Body of pancreas (tissue), 4 donors: ENCODE measurements around the gene SLC35D1. TPM values are rescaled to one million over a fixed set of nuclear protein-coding genes. Genes with fewer than 3 reads are reported as not detected.
"Not testable (repeated sequence)": the region's sequence is repeated elsewhere in the genome, so short reads cannot be mapped to it uniquely, and the experiment has no call there.

ENCODE experiments used
- ATAC-seq: fragments of 150-250 bp; one replicate; pipeline ENCODE4 v1.9.1; 2016
- DNase-seq, 4 donors: peaks; one replicate each; pipeline ENCODE4 v3.0.0-alpha.2; 2019
- H3K27ac ChIP-seq, 4 donors: fragments of 200-600 bp; sonication (generic); 1 replicate in 3 of 4; 2 replicates in 1 of 4; pipeline versions ENCODE4 v1.5.1 to v1.6.1; 2016 to 2019; ENCODE audit warnings: mild to moderate bottlenecking in 1 of 4, mixed read lengths in 1 of 4, moderate library complexity in 1 of 4
- H3K27me3 ChIP-seq, 2 donors: fragments of 200-600 bp; sonication (generic); one replicate each; pipeline ENCODE4 v1.6.0; 2016; ENCODE audit warnings: mild to moderate bottlenecking in 1 of 2
- H3K36me3 ChIP-seq, 2 donors: fragments of 200-600 bp; sonication (generic); replicated peaks in 1 of 2; 2 replicates each; pipeline ENCODE4 v1.5.1; 2016; ENCODE audit warnings: low read depth in 2 of 2; ENCODE audit not compliant: insufficient read depth in 1 of 2
- H3K4me1 ChIP-seq: fragments of 200-600 bp; sonication (generic); one replicate; pipeline ENCODE4 v1.6.0; 2016
- H3K4me3 ChIP-seq, 2 donors: fragments of 200-600 bp; sonication (generic); 1 replicate in 1 of 2; 2 replicates in 1 of 2; pipeline ENCODE4 v1.5.1; 2016 to 2019
- H3K9me3 ChIP-seq, 3 donors: fragments of 200-600 bp; sonication (generic); 1 replicate in 2 of 3; 2 replicates in 1 of 3; pipeline ENCODE4 v1.5.1; 2016
- CTCF ChIP-seq, 7 experiments: fragments of 450-650 bp in 4 of 7; fragments of 200-600 bp in 3 of 7; sonication (generic) in 3 of 7; IDR thresholded peaks; one replicate each; pipeline ENCODE4 v1.5.1; 2016 to 2019; ENCODE audit warnings: antibody characterized with exemption in 7 of 7
- POLR2A ChIP-seq, 3 donors: fragments of 450-650 bp; IDR thresholded peaks; one replicate each; pipeline ENCODE4 v1.6.1; 2016; ENCODE audit warnings: antibody characterized with exemption in 3 of 3, mild to moderate bottlenecking in 2 of 3
- WGBS, 2 donors: methylation state at CpG; one replicate each; pipeline ENCODE4 v1.1.5; 2017; 5-methylcytosine and 5-hydroxymethylcytosine counted together
- intact Hi-C: fragments of 100-400 bp; cut with DNase I; formaldehyde crosslinking; loops from one replicate; pipeline ENCODE4 v1.15.1; 2023
- small RNA-seq: library from RNA; depleted of rRNA; stranded (forward); fragments of <200 nt; gene quantifications from one replicate; pipeline ENCODE3, GENCODE V24; 2016
- total RNA-seq, 2 donors: library from RNA; depleted of rRNA; stranded (reverse); fragments of >200 nt; gene quantifications; one replicate each; pipeline ENCODE4 v1.1.0, GENCODE V29; 2016

Gene SLC35D1
- total RNA-seq, 2 donors from 2014 or later, result 5.6 to 9.9 TPM

- intact Hi-C loops, result no loop called here
- Histone ChIP-seq H3K36me3 (peaks cover 0 to 13% of the 10 kb centered on the region in 2 donors), H3K9me3 (no peaks in the 10 kb centered on the region), H3K4me3 (no peak overlapping the region), H3K4me1 (no peaks in the 10 kb centered on the region), H3K27ac (no peak overlapping the region), H3K27me3 (no peaks in the 10 kb centered on the region)
- 76 to 83% methylated on average over 3 of the region's 3 CpGs for WGBS, 2 donors
- ATAC-seq (no peak), DNase-seq (no peak)
- no peak for TF ChIP-seq CTCF (IDR thresholded peaks at IDR 0.05)
- TF ChIP-seq POLR2A (IDR thresholded peaks at IDR 0.05), result no peak
Measured at GRCh38 chr1:66968574-66968973, 85.4 kb downstream of the SLC35D1 start.

GRCh38 chr1:66966188-66966873 lies 87.6 kb downstream of the SLC35D1 start:
- intact Hi-C loops, H3K27ac ChIP-seq, H3K4me1 ChIP-seq, ATAC-seq, H3K9me3 ChIP-seq, H3K27me3 ChIP-seq, H3K4me3 ChIP-seq, DNase-seq: not testable (repeated sequence)
- peaks cover 0 to 13% of the 10 kb centered on the region in 2 donors for H3K36me3 ChIP-seq
- 93 to 96% methylated on average over 7 of the region's 7 CpGs for WGBS, 2 donors

GRCh38 chr1:66957938-66958337 lies 96.0 kb downstream of the SLC35D1 start:
- Histone ChIP-seq H3K4me3 (no peak overlapping the region), H3K36me3 (peaks cover 0 to 14% of the 10 kb centered on the region in 2 donors), H3K4me1 (peaks cover 8% of the 10 kb centered on the region), H3K27me3 (no peaks in the 10 kb centered on the region), H3K9me3 (no peaks in the 10 kb centered on the region), H3K27ac (no peak overlapping the region)
- DNase-seq, result no peak
- ATAC-seq, result no peak
- WGBS, 2 donors, result 92 to 94% methylated on average over 3 of the region's 3 CpGs
- intact Hi-C loops, result no loop called here
- no peak for TF ChIP-seq POLR2A (IDR thresholded peaks at IDR 0.05)
- TF ChIP-seq CTCF (IDR thresholded peaks at IDR 0.05), result no peak

GRCh38 chr1:66954208-66954607 lies 99.7 kb downstream of the SLC35D1 start:
- ATAC-seq, result no peak
- TF ChIP-seq POLR2A (IDR thresholded peaks at IDR 0.05) (no peak), CTCF (IDR thresholded peaks at IDR 0.05) (no peak)
- H3K4me1 ChIP-seq, result peaks cover 8% of the 10 kb centered on the region
- H3K4me3 ChIP-seq, result no peak overlapping the region
- WGBS, 2 donors, result 92 to 94% methylated on average over 4 of the region's 4 CpGs
- no peak for DNase-seq
- H3K27ac ChIP-seq, result no peak overlapping the region
- no peaks in the 10 kb centered on the region for H3K9me3 ChIP-seq
- intact Hi-C loops, result no loop called here
- H3K27me3 ChIP-seq, result no peaks in the 10 kb centered on the region
- peaks cover 0 to 10% of the 10 kb centered on the region in 2 donors for H3K36me3 ChIP-seq

GRCh38 chr1:66951513-66951912 lies 102.4 kb downstream of the SLC35D1 start:
- H3K36me3 ChIP-seq, result peaks cover 0 to 7% of the 10 kb centered on the region in 2 donors

More at GRCh38 chr1:66951513-66951912, 102.4 kb downstream of the SLC35D1 start:
- ATAC-seq, result no peak
- no peak overlapping the region for H3K4me3 ChIP-seq
- H3K9me3 ChIP-seq, result no peaks in the 10 kb centered on the region
- no peaks in the 10 kb centered on the region for H3K27me3 ChIP-seq
- no peak for DNase-seq
- no peak for TF ChIP-seq CTCF (IDR thresholded peaks at IDR 0.05)
- no peak for TF ChIP-seq POLR2A (IDR thresholded peaks at IDR 0.05)
- intact Hi-C loops, result no loop called here
- peaks cover 14% of the 10 kb centered on the region for H3K4me1 ChIP-seq
- WGBS, 2 donors, result 95 to 97% methylated on average over 6 of the region's 6 CpGs
- no peak overlapping the region for H3K27ac ChIP-seq

Small RNA genes within 50 kb of the gene (small RNA-seq; reads per million reads assigned to genes)
- not detected for gene RF00322

Other genes with a start within 250 kb of the SLC35D1 start
- 1 to 10 TPM in 1 of 2 donors, under 1 TPM in 1; 0.66 to 9.1 TPM for gene DNAI4, start 129.3 kb downstream of the SLC35D1 start, total RNA-seq
- gene MIER1, start 129.2 kb downstream of the SLC35D1 start, total RNA-seq, result 10 to 100 TPM; 14.2 to 25.2 TPM
- gene C1orf141, start 80.8 kb upstream of the SLC35D1 start, total RNA-seq, result not detected
- under 1 TPM in 1 of 2 donors, not detected in 1; 0.26 TPM for gene IL23R, start 112.3 kb upstream of the SLC35D1 start, total RNA-seq